EH (cell line): Measurements from ENCODE around the gene CKAP4.

ENCODE experiments used
- DNase-seq: peaks from one replicate; pipeline ENCODE4 v3.0.0-alpha.2; 2015; ENCODE audit warnings: low read depth

The CKAP4 gene

GRCh38 chr12:106197906-106198623, 49.8 kb downstream of the CKAP4 start:
- DNase-seq, result peak; percentile 60

DNA sequence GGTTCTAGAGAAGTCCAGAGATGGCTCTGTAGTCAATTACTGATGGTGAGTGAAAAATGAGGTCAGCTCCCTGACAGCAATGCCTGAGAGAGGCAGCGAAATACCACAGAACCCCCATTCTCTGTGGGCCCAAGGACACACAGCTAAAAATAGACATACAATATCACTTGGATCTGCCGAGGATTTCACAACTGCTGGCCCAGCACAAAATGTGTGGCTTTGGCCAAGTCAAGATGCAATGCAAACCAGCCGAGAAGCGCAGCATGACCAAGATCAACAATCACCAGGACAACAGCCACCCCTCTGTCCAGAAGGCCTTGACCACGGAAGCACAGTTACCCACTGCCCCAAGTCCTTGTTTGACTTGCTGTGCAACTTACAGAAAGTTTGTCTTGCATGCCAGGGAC, 52.2 kb downstream of the CKAP4 start:
- DNase-seq, result peak; percentile 95

GRCh38 chr12:106194351-106194750, 53.5 kb downstream of the CKAP4 start:
- no peak for DNase-seq

DNA sequence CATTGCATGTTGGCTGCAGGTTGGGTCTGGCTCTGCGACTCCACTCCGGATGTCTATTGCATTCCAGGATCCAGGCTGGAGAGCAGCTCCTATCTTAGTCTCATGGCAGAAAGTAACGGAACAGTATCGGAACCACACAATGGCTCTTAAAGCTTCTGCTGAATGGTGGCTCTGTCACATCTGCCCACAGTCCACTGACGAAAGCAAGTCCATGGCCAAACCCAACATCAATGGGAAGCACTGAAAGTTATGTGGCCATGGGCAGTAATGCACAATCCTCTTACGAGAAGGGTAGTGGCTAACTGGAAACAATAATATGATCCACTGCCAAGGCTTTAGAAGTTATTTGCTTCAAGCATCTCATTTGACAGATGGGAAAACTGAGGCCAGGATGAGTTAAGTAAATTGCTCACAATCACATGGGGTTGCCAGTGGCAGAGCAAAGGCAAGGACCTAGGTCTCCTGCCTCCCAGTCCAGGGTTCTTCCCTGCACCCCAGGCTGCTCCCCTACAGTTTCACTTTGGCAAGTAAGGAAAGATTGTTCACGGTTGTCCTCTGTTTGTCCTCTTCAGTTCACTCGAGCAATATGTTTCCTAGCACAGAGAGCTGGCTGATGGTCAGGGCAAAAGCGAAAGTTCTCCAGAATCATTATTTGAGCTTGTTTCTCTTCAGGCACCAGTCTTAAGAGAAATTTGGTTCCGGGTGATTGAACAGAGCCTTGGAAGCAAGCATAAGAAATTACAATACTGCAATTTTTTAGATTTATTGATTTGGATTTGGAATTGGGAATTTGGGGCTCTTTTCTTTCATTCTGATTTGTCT, 54.2 kb downstream of the CKAP4 start:
- no peak for DNase-seq

GRCh38 chr12:106192659-106193393, 55.0 kb downstream of the CKAP4 start:
- DNase-seq, result peak; percentile 36

GRCh38 chr12:106190581-106190980, 57.2 kb downstream of the CKAP4 start:
- DNase-seq, result no peak

GRCh38 chr12:106189341-106189740, 58.5 kb downstream of the CKAP4 start:
- DNase-seq, result no peak

DNA sequence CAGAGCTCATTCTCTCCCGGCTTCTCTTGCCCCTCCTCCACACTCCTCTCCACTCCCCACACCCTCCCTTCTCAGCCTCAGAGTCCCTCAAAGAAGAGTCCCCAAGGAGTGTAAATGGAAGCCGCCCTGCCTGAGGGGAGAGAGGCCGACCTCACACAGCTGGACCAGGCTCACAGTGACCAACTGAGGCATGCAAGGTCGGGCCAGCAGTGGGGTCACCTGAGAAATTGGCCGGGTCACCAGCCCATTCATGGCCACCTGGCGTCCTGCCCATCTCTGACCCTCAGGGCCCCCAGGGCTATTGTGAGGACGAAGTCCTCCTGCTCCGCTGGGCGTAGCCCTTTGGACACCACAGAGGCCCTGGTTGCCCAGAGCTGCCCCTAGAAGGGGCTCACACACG, 59.6 kb downstream of the CKAP4 start:
- no peak for DNase-seq
